ENCODE results near the gene FGD6. TPM values are rescaled to one million over a fixed set of nuclear protein-coding genes. Genes with fewer than 3 reads are reported as not detected.

Gene FGD6
- total and polyA plus RNA-seq, 2 of the 4 experiments (the other 2 are of a cell fraction), result 2.6 to 9.5 TPM

GRCh38 chr12:95204141-95204866 lies 13.0 kb downstream of the FGD6 start:
- Histone ChIP-seq H3K18ac (ENCODE audit: low read depth, low read length) (peak overlapping the region; percentile 87), H3K9me1 (ENCODE audit: insufficient read depth, low read length) (peaks cover 11% of the 10 kb centered on the region), H3K9ac (ENCODE audit: low read depth, low read length) (peak overlapping the region; percentile 26; the same call in 1 of the 2 replicates), H4K91ac (ENCODE audit: insufficient read depth, low read depth, low read length) (peak overlapping the region; percentile 94), H2AFZ (replicated peaks; ENCODE audit: low read length, poor library complexity) (peak overlapping the region; percentile 76), H4K5ac (ENCODE audit: low read depth, low read length) (peak overlapping the region; percentile 86), H3K36me3 (ENCODE audit: control insufficient read depth, insufficient read depth, low read length) (no peaks in the 10 kb centered on the region), H3K4me2 (ENCODE audit: low read depth, low read length) (peak overlapping the region; percentile 64), H3K14ac (replicated peaks; ENCODE audit: low read depth, low read length) (peak overlapping the region; percentile 99), H3K4me3 (ENCODE audit: insufficient read depth, low read depth, low read length) (no peak overlapping the region), H3K23ac (ENCODE audit: low read depth, low read length) (peak overlapping the region; percentile 89), H3K4ac (ENCODE audit: low read depth, low read length) (peak overlapping the region; percentile 96), H4K8ac (ENCODE audit: low read depth in 2 of 2, low read length in 2 of 2) (peak overlapping the region; percentile 71 to 95), H4K20me1 (ENCODE audit: insufficient read depth, low read length) (no peaks in the 10 kb centered on the region), H2BK120ac (ENCODE audit: low read depth, low read length) (peak overlapping the region; percentile 96), H3K27me3 (ENCODE audit: control insufficient read depth, insufficient read depth, low read length) (no peaks in the 10 kb centered on the region), H3K27ac (ENCODE audit: insufficient read depth, low read length) (peak overlapping the region; percentile 92), H3K56ac (ENCODE audit: extremely low read depth, insufficient read depth, low read length) (peak overlapping the region; percentile 74), H3K9me3 (ENCODE audit: control insufficient read depth, insufficient read depth, low read length) (no peaks in the 10 kb centered on the region), H3K4me1 (ENCODE audit: control insufficient read depth, insufficient read depth, low read length) (peaks cover 24% of the 10 kb centered on the region), H2BK20ac (ENCODE audit: low read depth, low read length) (peak overlapping the region; percentile 96), H2BK5ac (ENCODE audit: low read depth, low read length, poor library complexity, severe bottlenecking) (peak overlapping the region; percentile 97), H2AK5ac (ENCODE audit: low read depth, low read length) (peak overlapping the region; percentile 99), H3K79me1 (ENCODE audit: low read depth in 1 of 2, low read length in 2 of 2) (peaks cover 18 to 57% of the 10 kb centered on the region in 2 experiments), H2BK15ac (ENCODE audit: low read depth, low read length) (peak overlapping the region; percentile 97), H2AK9ac (replicated peaks; ENCODE audit: low read depth, low read length, poor library complexity) (peak overlapping the region; percentile 78)
- dilution Hi-C loops (cut with HindIII; ENCODE audit: low sequenced_read_pairs, unreplicated experiment) (no loop called here), intact Hi-C loops (cut with micrococcal nuclease) (no loop called here), in situ Hi-C loops (cut with MboI; ENCODE audit: low sequenced_read_pairs) (no loop called here)
- CTCF ChIA-PET, result interaction anchor here (1.5 kb wide), 1 partner anchor 13 kb away, joined by 3 read pairs; the partner anchor contains the start of gene VEZT
- BruUV-seq (replicated peaks), result no TSS peak
- DNase-seq (peak; percentile 95), ATAC-seq (ENCODE audit: low read depth) (peak; percentile 82)
- POLR2A ChIA-PET (ENCODE audit: unreplicated experiment), result no interaction called here
- whole genome bisulfite sequencing, 2 experiments (ENCODE audit: extremely low coverage in 2 of 2, insufficient read length in 1 of 2), result no CpG with 5 or more reads among the region's 11 CpGs
- TF ChIP-seq CEBPB (IDR thresholded peaks at IDR 0.05; ENCODE audit: low read depth, low read length) (peak; percentile 82), RFX5 (IDR thresholded peaks at IDR 0.05; ENCODE audit: low read depth, low read length) (no peak), RCOR1 (IDR thresholded peaks at IDR 0.05; ENCODE audit: insufficient replicate concordance, low read length) (peak; percentile 60), MXI1 (IDR thresholded peaks at IDR 0.05; ENCODE audit: borderline replicate concordance, low read depth, low read length) (no peak), FOS (IDR thresholded peaks at IDR 0.05; ENCODE audit: low read depth, low read length) (peak; percentile 53; the same call in 1 of the 2 replicates), POLR2A (IDR thresholded peaks at IDR 0.05; ENCODE audit: low read depth, low read length) (0 out of 2 replicates have a peak, but pooled peaks have one; percentile 26), CTCF (conservative IDR thresholded peaks at IDR 0.05; ENCODE audit: low read depth, low read length) (no peak), NFE2L2 (IDR thresholded peaks at IDR 0.05; ENCODE audit: low read depth, low read length) (peak; percentile 62; the same call in 1 of the 2 replicates), MAZ (IDR thresholded peaks at IDR 0.05; ENCODE audit: borderline replicate concordance, low read depth, low read length) (peak; percentile 64; the same call in 1 of the 2 replicates), BHLHE40 (IDR thresholded peaks at IDR 0.05; ENCODE audit: low read depth, low read length) (peak; percentile 88), CHD1 (IDR thresholded peaks at IDR 0.05; ENCODE audit: low read depth, low read length) (no peak), ELK1 (IDR thresholded peaks at IDR 0.05; ENCODE audit: borderline replicate concordance, low read depth, low read length) (no peak), MAFK (IDR thresholded peaks at IDR 0.05; ENCODE audit: low read depth, low read length) (no peak), SMC3 (IDR thresholded peaks at IDR 0.05; ENCODE audit: low read depth, low read length) (no peak)

Measured in IMR-90 (cell line).